ENCODE measurements around the gene ITGA3. TPM values are rescaled to one million over a fixed set of nuclear protein-coding genes. Genes with fewer than 3 reads are reported as not detected.

Gene ITGA3
- total RNA-seq, 4 donors from 2014 or later = 14.3 to 73.1 (median 33.4) TPM

DNA sequence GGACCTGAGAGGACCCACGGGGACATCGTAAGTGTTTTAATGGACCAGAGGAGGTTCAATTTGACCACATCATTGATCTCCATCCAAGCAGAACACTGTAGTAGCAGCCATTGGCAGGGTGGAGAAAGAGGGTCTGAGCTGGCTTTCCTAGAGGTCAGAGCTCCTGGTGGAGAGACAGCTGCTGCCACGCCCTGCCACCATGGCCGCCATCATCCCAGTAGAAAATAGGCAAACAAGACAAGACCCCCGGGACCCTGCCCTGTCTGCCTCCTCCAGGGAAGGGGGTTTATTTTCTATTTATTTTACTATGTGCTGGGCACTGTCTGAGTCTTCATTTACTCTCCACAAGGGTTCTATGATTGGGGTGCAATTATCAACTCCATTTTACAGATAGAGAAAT, 11.4 kb upstream of the ITGA3 start:
- Histone ChIP-seq H3K4me3 (no peak overlapping the region), H3K9me3 (no peaks in the 10 kb centered on the region), H3K27me3 (no peaks in the 10 kb centered on the region), H3K36me3 (no peaks in the 10 kb centered on the region), H3K27ac (peak overlapping the region in 1 of 2 donors; percentile 58), H3K4me1 (no peaks in the 10 kb centered on the region)
- intact Hi-C loops (cut with DNase I; ENCODE audit: low total_unique reads) = no loop called here
- DNase-seq = no peak
- no peak for TF ChIP-seq POLR2A (IDR thresholded peaks at IDR 0.05)
- TF ChIP-seq, protein P1, sequence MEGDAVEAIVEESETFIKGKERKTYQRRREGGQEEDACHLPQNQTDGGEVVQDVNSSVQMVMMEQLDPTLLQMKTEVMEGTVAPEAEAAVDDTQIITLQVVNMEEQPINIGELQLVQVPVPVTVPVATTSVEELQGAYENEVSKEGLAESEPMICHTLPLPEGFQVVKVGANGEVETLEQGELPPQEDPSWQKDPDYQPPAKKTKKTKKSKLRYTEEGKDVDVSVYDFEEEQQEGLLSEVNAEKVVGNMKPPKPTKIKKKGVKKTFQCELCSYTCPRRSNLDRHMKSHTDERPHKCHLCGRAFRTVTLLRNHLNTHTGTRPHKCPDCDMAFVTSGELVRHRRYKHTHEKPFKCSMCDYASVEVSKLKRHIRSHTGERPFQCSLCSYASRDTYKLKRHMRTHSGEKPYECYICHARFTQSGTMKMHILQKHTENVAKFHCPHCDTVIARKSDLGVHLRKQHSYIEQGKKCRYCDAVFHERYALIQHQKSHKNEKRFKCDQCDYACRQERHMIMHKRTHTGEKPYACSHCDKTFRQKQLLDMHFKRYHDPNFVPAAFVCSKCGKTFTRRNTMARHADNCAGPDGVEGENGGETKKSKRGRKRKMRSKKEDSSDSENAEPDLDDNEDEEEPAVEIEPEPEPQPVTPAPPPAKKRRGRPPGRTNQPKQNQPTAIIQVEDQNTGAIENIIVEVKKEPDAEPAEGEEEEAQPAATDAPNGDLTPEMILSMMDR (IDR thresholded peaks at IDR 0.05) = no peak

DNA sequence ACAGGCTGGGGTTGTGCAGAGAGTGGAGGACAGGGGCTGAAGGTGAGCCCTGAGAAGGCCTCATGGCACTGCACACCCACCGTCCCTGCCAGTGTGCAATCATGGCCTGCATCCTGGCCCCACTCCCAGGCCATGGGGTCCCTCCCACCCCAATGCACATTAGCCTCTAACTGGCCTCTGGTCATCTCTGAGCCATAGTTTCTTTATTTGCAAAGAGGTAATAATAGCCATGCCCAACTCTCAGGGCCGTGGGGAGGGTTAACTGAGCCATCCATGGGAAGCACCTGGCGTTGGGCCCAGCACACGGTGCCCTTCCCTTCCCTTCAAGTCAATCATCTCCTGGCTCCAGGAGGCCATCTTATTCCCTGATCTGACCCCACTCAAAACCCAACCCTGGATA, 10.8 kb upstream of the ITGA3 start:
- Histone ChIP-seq H3K27me3 (no peaks in the 10 kb centered on the region), H3K9me3 (no peaks in the 10 kb centered on the region), H3K36me3 (no peaks in the 10 kb centered on the region), H3K27ac (no peak overlapping the region), H3K4me1 (no peaks in the 10 kb centered on the region), H3K4me3 (no peak overlapping the region)
- DNase-seq = no peak
- TF ChIP-seq POLR2A (IDR thresholded peaks at IDR 0.05) = no peak
- TF ChIP-seq, protein P1 (IDR thresholded peaks at IDR 0.05) = no peak
- intact Hi-C loops (cut with DNase I; ENCODE audit: low total_unique reads) = no loop called here

DNA sequence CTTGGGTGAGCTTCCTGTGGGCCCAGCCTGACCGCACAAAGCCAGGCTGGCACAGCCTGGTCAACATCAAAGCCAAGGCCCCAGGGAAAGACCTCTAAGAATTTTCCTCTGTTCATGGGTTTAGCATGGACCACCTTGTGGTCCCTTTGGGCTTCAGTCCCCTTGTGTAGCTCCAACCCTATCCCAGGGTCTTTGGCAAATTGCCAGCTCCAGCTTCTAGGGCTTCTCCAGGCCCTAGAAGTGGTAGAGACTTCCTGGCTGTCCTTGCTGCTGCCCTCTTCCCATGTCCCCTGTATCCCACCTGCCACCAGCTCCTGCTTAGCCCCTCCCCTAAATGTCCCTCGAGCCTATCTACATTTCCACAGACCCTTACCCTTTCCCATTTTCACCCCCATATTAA, 9.7 kb upstream of the ITGA3 start:
- no peak for DNase-seq
- Histone ChIP-seq H3K36me3 (no peaks in the 10 kb centered on the region), H3K27ac (no peak overlapping the region), H3K4me1 (no peaks in the 10 kb centered on the region), H3K4me3 (no peak overlapping the region), H3K9me3 (no peaks in the 10 kb centered on the region), H3K27me3 (no peaks in the 10 kb centered on the region)
- TF ChIP-seq, protein P1 (IDR thresholded peaks at IDR 0.05) = no peak
- TF ChIP-seq POLR2A (IDR thresholded peaks at IDR 0.05) = no peak
- intact Hi-C loops (cut with DNase I; ENCODE audit: low total_unique reads) = no loop called here

DNA sequence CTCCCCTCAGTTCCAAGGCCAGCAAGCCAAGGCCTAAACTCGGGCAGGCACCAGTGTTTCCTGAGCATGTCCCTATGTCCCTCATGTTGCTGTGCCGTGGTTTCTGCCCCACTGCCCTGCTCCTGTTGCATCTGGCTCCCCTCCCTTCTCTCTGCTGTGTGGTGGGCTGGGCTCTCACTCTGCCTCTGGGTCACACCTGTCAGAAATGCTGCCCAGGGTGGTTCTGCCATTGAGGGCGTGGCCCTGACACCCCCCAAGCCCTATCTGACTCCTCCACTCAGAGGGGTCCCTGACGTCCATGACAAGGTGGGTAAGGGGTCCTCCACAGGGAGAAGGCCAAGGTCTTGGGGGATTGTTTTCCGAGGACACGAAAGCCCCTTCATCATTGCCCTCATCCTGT, 9.2 kb upstream of the ITGA3 start:
- Histone ChIP-seq H3K4me3 (no peak overlapping the region), H3K4me1 (no peaks in the 10 kb centered on the region), H3K27ac (no peak overlapping the region), H3K36me3 (no peaks in the 10 kb centered on the region), H3K27me3 (no peaks in the 10 kb centered on the region), H3K9me3 (no peaks in the 10 kb centered on the region)
- intact Hi-C loops (cut with DNase I; ENCODE audit: low total_unique reads) = no loop called here
- no peak for DNase-seq
- TF ChIP-seq POLR2A (IDR thresholded peaks at IDR 0.05) = no peak
- TF ChIP-seq, protein P1 (IDR thresholded peaks at IDR 0.05) = no peak

DNA sequence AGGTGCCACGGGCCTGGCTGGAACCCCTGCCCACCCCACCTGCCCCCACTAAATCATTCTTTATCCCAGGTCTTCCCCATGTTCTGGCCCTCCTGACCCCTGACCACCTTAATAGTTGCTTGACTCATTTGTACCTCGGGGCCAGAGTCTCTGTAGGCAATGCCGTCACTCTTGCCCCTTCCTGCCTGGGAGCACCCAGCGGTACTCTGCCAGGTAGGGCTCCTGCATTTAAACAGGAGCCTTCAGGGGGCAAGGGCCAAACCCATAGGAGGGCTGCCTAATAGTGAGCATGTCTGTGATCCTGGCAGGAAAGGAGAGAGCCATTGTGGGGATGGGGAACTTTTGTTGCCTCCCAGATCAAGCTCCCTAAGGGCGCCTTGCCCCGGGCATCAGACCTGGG, 8.8 kb upstream of the ITGA3 start:
- DNase-seq = no peak
- H3K9me3 ChIP-seq = no peaks in the 10 kb centered on the region
- no peaks in the 10 kb centered on the region for H3K36me3 ChIP-seq
- intact Hi-C loops (cut with DNase I; ENCODE audit: low total_unique reads) = no loop called here
- no peaks in the 10 kb centered on the region for H3K27me3 ChIP-seq
- H3K4me1 ChIP-seq = no peaks in the 10 kb centered on the region
- peak overlapping the region in 1 of 2 donors; percentile 1 for H3K27ac ChIP-seq
- no peak overlapping the region for H3K4me3 ChIP-seq
- TF ChIP-seq POLR2A (IDR thresholded peaks at IDR 0.05) = no peak
- TF ChIP-seq, protein P1 (IDR thresholded peaks at IDR 0.05) = no peak
